ENCODE data around the gene UBE2F. TPM values are rescaled to one million over a fixed set of nuclear protein-coding genes. Genes with fewer than 3 reads are reported as not detected.

Gene UBE2F
- total and polyA plus RNA-seq, 2 of the 13 experiments (the other 11 are each of a cell fraction or from before 2014, with no cell fraction given): 35.4 to 73.1 TPM

DNA sequence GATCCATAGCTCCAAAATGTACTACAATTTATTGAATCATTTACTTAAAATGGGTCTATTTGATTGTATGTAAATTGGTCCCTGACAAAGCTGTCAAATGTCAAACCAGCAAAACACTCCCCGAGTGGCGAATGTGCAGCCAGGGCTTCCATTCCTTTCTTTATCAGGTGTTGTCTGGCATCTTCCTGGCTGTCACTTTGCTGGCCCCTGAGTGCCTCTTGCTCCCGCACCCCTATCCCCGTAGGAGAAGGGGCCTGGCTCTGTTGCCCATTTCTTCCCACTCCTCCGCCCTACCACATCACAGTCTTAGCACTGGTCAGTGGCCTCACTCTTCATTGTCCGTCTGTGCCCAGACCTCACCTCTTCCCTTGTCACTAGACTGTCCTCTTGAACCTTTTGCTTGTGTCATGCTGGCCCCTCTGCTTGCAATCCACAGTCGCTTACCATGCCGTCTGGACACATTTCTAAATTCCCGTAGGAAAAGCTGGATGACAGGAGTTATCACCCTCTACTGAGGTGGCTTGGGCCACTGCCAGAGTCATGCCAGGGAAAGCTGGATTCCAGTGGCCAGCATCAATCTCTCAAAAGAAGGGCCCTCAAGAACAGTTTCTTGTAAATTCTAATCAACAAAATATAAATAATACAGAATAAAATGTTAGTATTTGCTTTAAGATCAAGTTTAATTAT, 15.4 kb downstream of the UBE2F start (continued):
- TF ChIP-seq ZNF749 (CRISPR knock-in tag; IDR thresholded peaks at IDR 0.05; ENCODE audit: borderline replicate concordance): no peak

DNA sequence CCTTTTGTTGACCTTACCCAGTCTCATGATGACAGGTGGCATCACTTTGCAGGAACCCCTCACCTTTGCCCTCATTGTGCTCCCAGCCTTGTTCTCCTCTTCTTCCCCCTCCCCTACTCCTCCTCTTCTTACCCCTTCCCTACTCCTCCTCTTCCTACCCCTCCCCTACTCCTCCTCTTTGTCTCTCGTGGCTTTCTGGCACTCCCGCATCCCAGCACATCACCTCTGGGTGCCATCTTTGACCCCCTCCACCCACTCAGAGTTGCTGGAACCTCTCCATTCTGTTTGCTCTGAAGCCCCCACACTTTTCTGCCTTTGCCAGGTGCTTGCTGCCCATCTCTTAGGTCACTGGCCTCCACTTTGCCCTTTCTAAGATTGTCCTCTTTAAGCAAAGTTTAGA, 17.1 kb downstream of the UBE2F start:
- no peak for ATAC-seq
- Histone ChIP-seq H3K27me3 (ENCODE audit: control insufficient read depth in 1 of 2, insufficient read depth in 2 of 2, low read length in 2 of 2) (no peaks in the 10 kb centered on the region), H3K27ac (ENCODE audit: extremely low read length, insufficient read depth, low read length) (no peak overlapping the region), H3K9me3 (ENCODE audit: low read length) (peaks cover 8% of the 10 kb centered on the region; the same call in 1 of the 2 replicates), H2AFZ (ENCODE audit: low read length) (no peak overlapping the region), H4K20me1 (ENCODE audit: insufficient read depth, low read length) (peaks cover 4% of the 10 kb centered on the region; the same call in 1 of the 2 replicates), H3K36me3 (replicated peaks in 1 of 2; ENCODE audit: control insufficient read depth in 1 of 2, insufficient read depth in 2 of 2, low read length in 2 of 2) (peaks cover 5 to 23% of the 10 kb centered on the region in 2 experiments), H3K4me2 (ENCODE audit: low read depth, low read length) (no peak overlapping the region), H3K4me3 (replicated peaks in 1 of 3; ENCODE audit: insufficient read depth in 1 of 3, low read depth in 2 of 3, low read length in 3 of 3) (no peak overlapping the region), H3K4me1 (ENCODE audit: insufficient read depth, low read length) (no peaks in the 10 kb centered on the region), H3K9ac (ENCODE audit: insufficient read depth, low read depth, low read length) (no peak overlapping the region), H3K79me2 (ENCODE audit: insufficient read depth, low read length) (peaks cover 49% of the 10 kb centered on the region)
- ChIA-PET CTCF (ENCODE audit: low intra/inter-chr PET ratio, low total read pairs) (no interaction called here), POLR2A (no interaction called here)
- in situ Hi-C loops (cut with HindIII; ENCODE audit: extremely low pct_ligation_motif_present, low pct_unique_long_range_greater_than_20kb) (no loop called here), intact Hi-C loops (cut with micrococcal nuclease; ENCODE audit: unreplicated experiment) (no loop called here)
- 40% methylated on average over 2 of the region's 2 CpGs for WGBS (ENCODE audit: low lambda C conversion rate)
- no TSS peak for BruUV-seq (replicated peaks)
- FAIRE-seq: no peak
- DNase-seq (ENCODE audit: low spot score): no peak
- TF ChIP-seq, protein P1, sequence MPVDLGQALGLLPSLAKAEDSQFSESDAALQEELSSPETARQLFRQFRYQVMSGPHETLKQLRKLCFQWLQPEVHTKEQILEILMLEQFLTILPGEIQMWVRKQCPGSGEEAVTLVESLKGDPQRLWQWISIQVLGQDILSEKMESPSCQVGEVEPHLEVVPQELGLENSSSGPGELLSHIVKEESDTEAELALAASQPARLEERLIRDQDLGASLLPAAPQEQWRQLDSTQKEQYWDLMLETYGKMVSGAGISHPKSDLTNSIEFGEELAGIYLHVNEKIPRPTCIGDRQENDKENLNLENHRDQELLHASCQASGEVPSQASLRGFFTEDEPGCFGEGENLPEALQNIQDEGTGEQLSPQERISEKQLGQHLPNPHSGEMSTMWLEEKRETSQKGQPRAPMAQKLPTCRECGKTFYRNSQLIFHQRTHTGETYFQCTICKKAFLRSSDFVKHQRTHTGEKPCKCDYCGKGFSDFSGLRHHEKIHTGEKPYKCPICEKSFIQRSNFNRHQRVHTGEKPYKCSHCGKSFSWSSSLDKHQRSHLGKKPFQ (CRISPR knock-in tag; IDR thresholded peaks at IDR 0.05; ENCODE audit: insufficient replicate concordance): no peak
- no peak for TF ChIP-seq RXRA (CRISPR knock-in tag; IDR thresholded peaks at IDR 0.05)
- no peak for TF ChIP-seq WIZ (CRISPR knock-in tag; IDR thresholded peaks at IDR 0.05)
- TF ChIP-seq, protein P2, sequence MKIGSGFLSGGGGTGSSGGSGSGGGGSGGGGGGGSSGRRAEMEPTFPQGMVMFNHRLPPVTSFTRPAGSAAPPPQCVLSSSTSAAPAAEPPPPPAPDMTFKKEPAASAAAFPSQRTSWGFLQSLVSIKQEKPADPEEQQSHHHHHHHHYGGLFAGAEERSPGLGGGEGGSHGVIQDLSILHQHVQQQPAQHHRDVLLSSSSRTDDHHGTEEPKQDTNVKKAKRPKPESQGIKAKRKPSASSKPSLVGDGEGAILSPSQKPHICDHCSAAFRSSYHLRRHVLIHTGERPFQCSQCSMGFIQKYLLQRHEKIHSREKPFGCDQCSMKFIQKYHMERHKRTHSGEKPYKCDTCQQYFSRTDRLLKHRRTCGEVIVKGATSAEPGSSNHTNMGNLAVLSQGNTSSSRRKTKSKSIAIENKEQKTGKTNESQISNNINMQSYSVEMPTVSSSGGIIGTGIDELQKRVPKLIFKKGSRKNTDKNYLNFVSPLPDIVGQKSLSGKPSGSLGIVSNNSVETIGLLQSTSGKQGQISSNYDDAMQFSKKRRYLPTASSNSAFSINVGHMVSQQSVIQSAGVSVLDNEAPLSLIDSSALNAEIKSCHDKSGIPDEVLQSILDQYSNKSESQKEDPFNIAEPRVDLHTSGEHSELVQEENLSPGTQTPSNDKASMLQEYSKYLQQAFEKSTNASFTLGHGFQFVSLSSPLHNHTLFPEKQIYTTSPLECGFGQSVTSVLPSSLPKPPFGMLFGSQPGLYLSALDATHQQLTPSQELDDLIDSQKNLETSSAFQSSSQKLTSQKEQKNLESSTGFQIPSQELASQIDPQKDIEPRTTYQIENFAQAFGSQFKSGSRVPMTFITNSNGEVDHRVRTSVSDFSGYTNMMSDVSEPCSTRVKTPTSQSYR (CRISPR knock-in tag; IDR thresholded peaks at IDR 0.05; ENCODE audit: borderline replicate concordance): no peak
